Activated naive CD4-positive, alpha-beta T cell treated with anti-CD3 and anti-CD28 coated beads for 36 hours (primary cell): ENCODE measurements around the gene TMEM255B. TPM values are rescaled to one million over a fixed set of nuclear protein-coding genes. Genes with fewer than 3 reads are reported as not detected.
"Not testable (repeated sequence)": the region's sequence is repeated elsewhere in the genome, so short reads cannot be mapped to it uniquely, and the experiment has no call there.

Experiments
- CTCF ChIA-PET: fragments of 350-600 bp; sonication (Branson Sonifier 250); formaldehyde crosslinking; loops from one replicate; lab custom pipeline; 2021; ENCODE audit warnings: antibody characterized with exemption; lab: Charles Lee
- DNase-seq: peaks from one replicate; pipeline ENCODE4 v3.0.0-alpha.2; 2020
- H3K27ac Mint-ChIP-seq: one replicate; pipeline ENCODE4 v1.8.0; 2021; ENCODE audit warnings: mild to moderate bottlenecking, mixed read lengths
- H3K27me3 Mint-ChIP-seq: one replicate; pipeline ENCODE4 v1.8.0; 2021; ENCODE audit warnings: low read depth, mixed read lengths
- H3K36me3 Mint-ChIP-seq: one replicate; pipeline ENCODE4 v1.8.0; 2021; ENCODE audit warnings: low read depth, mixed read lengths
- H3K4me1 Mint-ChIP-seq: one replicate; pipeline ENCODE4 v1.8.0; 2021; ENCODE audit warnings: low read depth, mixed read lengths
- H3K4me3 Mint-ChIP-seq: one replicate; pipeline ENCODE4 v1.8.0; 2021; ENCODE audit warnings: mild to moderate bottlenecking, moderate library complexity, mixed read lengths
- H3K9me3 Mint-ChIP-seq: one replicate; pipeline ENCODE4 v1.8.0; 2021; ENCODE audit warnings: mixed read lengths
- intact Hi-C: fragments of 100-400 bp; cut with micrococcal nuclease; formaldehyde crosslinking; loops from one replicate; pipeline ENCODE4 v1.15.1; 2023
- total RNA-seq, 2 experiments: library from RNA; stranded (reverse); gene quantifications; one replicate each; pipeline ENCODE4 v1.2.3, GENCODE V29; 2021

The TMEM255B gene
- total RNA-seq, 2 experiments from 2014 or later, result 1.1 TPM

GRCh38 chr13:113791761-113792160 is 32.7 kb downstream of the TMEM255B start:
- H3K9me3 Mint-ChIP-seq, result no peaks in the 10 kb centered on the region
- H3K27me3 Mint-ChIP-seq, result peaks cover 6% of the 10 kb centered on the region
- no peak for DNase-seq
- no peak overlapping the region for H3K4me3 Mint-ChIP-seq
- intact Hi-C loops, result no loop called here
- no peaks in the 10 kb centered on the region for H3K4me1 Mint-ChIP-seq
- CTCF ChIA-PET, result no interaction called here
- H3K27ac Mint-ChIP-seq, result no peak overlapping the region
- no peaks in the 10 kb centered on the region for H3K36me3 Mint-ChIP-seq

GRCh38 chr13:113792236-113792770 is 33.3 kb downstream of the TMEM255B start:
- H3K36me3 Mint-ChIP-seq, result no peaks in the 10 kb centered on the region
- H3K4me3 Mint-ChIP-seq, result no peak overlapping the region
- H3K27me3 Mint-ChIP-seq, result peaks cover 6% of the 10 kb centered on the region
- CTCF ChIA-PET, result interaction anchor here (1.4 kb wide), 1 partner anchor 10 kb away, joined by 3 read pairs; no protein-coding TSS in a partner anchor
- H3K4me1 Mint-ChIP-seq, result no peaks in the 10 kb centered on the region
- H3K9me3 Mint-ChIP-seq, result no peaks in the 10 kb centered on the region
- no peak for DNase-seq
- intact Hi-C loops, result no loop called here
- no peak overlapping the region for H3K27ac Mint-ChIP-seq

- Mint-ChIP-seq H3K27me3 (peaks cover 6% of the 10 kb centered on the region), H3K36me3 (no peaks in the 10 kb centered on the region), H3K9me3 (no peaks in the 10 kb centered on the region), H3K4me3 (no peak overlapping the region), H3K4me1 (no peaks in the 10 kb centered on the region), H3K27ac (no peak overlapping the region)
- peak; percentile 1 for DNase-seq
- CTCF ChIA-PET, result interaction anchor here (1.4 kb wide), 1 partner anchor 9 kb away, joined by 3 read pairs; no protein-coding TSS in a partner anchor
- intact Hi-C loops, result no loop called here
These were observed 34.1 kb downstream of the TMEM255B start for GRCh38 chr13:113792886-113793717.

GRCh38 chr13:113793718-113794085 is 34.7 kb downstream of the TMEM255B start:
- Mint-ChIP-seq H3K27ac (no peak overlapping the region), H3K27me3 (peaks cover 4% of the 10 kb centered on the region), H3K4me1 (no peaks in the 10 kb centered on the region), H3K36me3 (no peaks in the 10 kb centered on the region), H3K9me3 (no peaks in the 10 kb centered on the region), H3K4me3 (no peak overlapping the region)
- CTCF ChIA-PET, result interaction anchor here (1.4 kb wide), 1 partner anchor 8 kb away, joined by 3 read pairs; no protein-coding TSS in a partner anchor
- DNase-seq, result no peak
- intact Hi-C loops, result no loop called here

GRCh38 chr13:113794086-113794485 is 35.1 kb downstream of the TMEM255B start:
- no peaks in the 10 kb centered on the region for H3K4me1 Mint-ChIP-seq
- no peak overlapping the region for H3K27ac Mint-ChIP-seq
- peak; percentile 3 for DNase-seq
- intact Hi-C loops, result no loop called here
- H3K27me3 Mint-ChIP-seq, result peaks cover 3% of the 10 kb centered on the region
- H3K36me3 Mint-ChIP-seq, result no peaks in the 10 kb centered on the region
- no peaks in the 10 kb centered on the region for H3K9me3 Mint-ChIP-seq
- CTCF ChIA-PET, result no interaction called here
- H3K4me3 Mint-ChIP-seq, result no peak overlapping the region

- Mint-ChIP-seq H3K4me3 (no peak overlapping the region), H3K9me3 (no peaks in the 10 kb centered on the region), H3K4me1 (no peaks in the 10 kb centered on the region), H3K36me3 (no peaks in the 10 kb centered on the region), H3K27ac (no peak overlapping the region), H3K27me3 (no peaks in the 10 kb centered on the region)
- intact Hi-C loops, result no loop called here
- DNase-seq, result peak; percentile 3
- CTCF ChIA-PET, result no interaction called here
These were observed 35.7 kb downstream of the TMEM255B start for GRCh38 chr13:113794764-113795173.

- DNase-seq, H3K27ac Mint-ChIP-seq, CTCF ChIA-PET, H3K36me3 Mint-ChIP-seq, H3K27me3 Mint-ChIP-seq, H3K4me1 Mint-ChIP-seq, intact Hi-C loops, H3K9me3 Mint-ChIP-seq, H3K4me3 Mint-ChIP-seq: not testable (repeated sequence)
These were observed 36.3 kb downstream of the TMEM255B start for GRCh38 chr13:113795362-113795761.

GRCh38 chr13:113796211-113796963 is 37.4 kb downstream of the TMEM255B start:
- intact Hi-C loops, result no loop called here
- Mint-ChIP-seq H3K9me3 (no peaks in the 10 kb centered on the region), H3K4me1 (no peaks in the 10 kb centered on the region), H3K36me3 (no peaks in the 10 kb centered on the region), H3K4me3 (no peak overlapping the region), H3K27me3 (no peaks in the 10 kb centered on the region), H3K27ac (no peak overlapping the region)
- CTCF ChIA-PET, result no interaction called here
- no peak for DNase-seq

- no peaks in the 10 kb centered on the region for H3K27me3 Mint-ChIP-seq
- H3K36me3 Mint-ChIP-seq, result no peaks in the 10 kb centered on the region
- intact Hi-C loops, result no loop called here
- H3K4me1 Mint-ChIP-seq, result no peaks in the 10 kb centered on the region
- peak; percentile 3 for DNase-seq
- no peak overlapping the region for H3K4me3 Mint-ChIP-seq
- H3K27ac Mint-ChIP-seq, result no peak overlapping the region
- H3K9me3 Mint-ChIP-seq, result no peaks in the 10 kb centered on the region
- CTCF ChIA-PET, result no interaction called here
These were observed 38.1 kb downstream of the TMEM255B start for GRCh38 chr13:113796964-113797676.

GRCh38 chr13:113798200-113798811 is 39.3 kb downstream of the TMEM255B start:
- H3K27ac Mint-ChIP-seq, result no peak overlapping the region
- DNase-seq, result no peak
- no peaks in the 10 kb centered on the region for H3K36me3 Mint-ChIP-seq
- H3K4me1 Mint-ChIP-seq, result no peaks in the 10 kb centered on the region
- H3K9me3 Mint-ChIP-seq, result no peaks in the 10 kb centered on the region
- H3K4me3 Mint-ChIP-seq, result no peak overlapping the region
- CTCF ChIA-PET, result no interaction called here
- H3K27me3 Mint-ChIP-seq, result no peaks in the 10 kb centered on the region
- intact Hi-C loops, result no loop called here

GRCh38 chr13:113800576-113800926 is 41.5 kb downstream of the TMEM255B start:
- CTCF ChIA-PET, result no interaction called here
- intact Hi-C loops, result no loop called here

More at GRCh38 chr13:113800576-113800926, 41.5 kb downstream of the TMEM255B start:
- Mint-ChIP-seq H3K4me1 (no peaks in the 10 kb centered on the region), H3K27me3 (no peaks in the 10 kb centered on the region), H3K4me3 (no peak overlapping the region), H3K9me3 (no peaks in the 10 kb centered on the region), H3K36me3 (no peaks in the 10 kb centered on the region), H3K27ac (no peak overlapping the region)
- no peak for DNase-seq
